HG03439 (cell line): ENCODE data around the gene NPAS2.

ENCODE experiments used
- ATAC-seq: cut with Tn5 transposase; IDR thresholded peaks from one replicate; pipeline ENCODE4 v1.9.1; 2021; ENCODE audit warnings: mild to moderate bottlenecking, moderate library complexity; ENCODE audit not compliant: unreplicated experiment

NPAS2 gene

DNA sequence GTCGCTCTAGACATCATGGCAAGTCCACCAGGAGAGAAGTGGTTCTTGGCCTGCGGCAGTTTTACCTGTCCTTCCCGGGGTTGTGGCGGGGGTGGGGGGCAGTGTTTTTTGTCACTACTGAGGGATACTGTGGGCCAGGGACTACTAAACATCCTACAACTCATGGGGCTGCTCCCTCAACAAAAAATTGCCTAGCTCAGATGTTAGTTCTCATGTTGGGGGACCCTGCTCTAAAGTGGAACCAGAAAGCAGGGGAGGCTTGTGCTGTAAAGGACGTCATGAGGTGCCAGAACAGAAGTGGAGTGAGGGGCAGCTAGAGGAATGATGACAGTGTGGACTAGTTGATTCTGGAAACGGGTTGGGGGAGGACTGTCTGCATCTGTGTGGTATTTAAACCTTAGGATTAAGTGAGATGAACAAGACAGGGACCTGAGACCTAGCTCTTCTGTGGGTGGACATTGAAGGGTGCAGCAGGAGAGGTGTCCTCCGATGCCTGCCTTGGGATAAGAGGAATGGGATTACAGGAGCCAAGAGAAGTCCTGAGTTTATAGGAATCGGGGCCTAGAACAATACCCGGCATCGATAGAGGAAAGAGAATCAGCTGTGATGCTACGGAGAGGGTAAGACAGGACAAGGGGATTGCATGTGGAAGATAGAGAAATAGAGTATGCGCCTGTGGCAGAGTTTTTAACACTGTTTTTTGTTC is 184.8 kb downstream of the NPAS2 start:
- ATAC-seq, result no peak

DNA sequence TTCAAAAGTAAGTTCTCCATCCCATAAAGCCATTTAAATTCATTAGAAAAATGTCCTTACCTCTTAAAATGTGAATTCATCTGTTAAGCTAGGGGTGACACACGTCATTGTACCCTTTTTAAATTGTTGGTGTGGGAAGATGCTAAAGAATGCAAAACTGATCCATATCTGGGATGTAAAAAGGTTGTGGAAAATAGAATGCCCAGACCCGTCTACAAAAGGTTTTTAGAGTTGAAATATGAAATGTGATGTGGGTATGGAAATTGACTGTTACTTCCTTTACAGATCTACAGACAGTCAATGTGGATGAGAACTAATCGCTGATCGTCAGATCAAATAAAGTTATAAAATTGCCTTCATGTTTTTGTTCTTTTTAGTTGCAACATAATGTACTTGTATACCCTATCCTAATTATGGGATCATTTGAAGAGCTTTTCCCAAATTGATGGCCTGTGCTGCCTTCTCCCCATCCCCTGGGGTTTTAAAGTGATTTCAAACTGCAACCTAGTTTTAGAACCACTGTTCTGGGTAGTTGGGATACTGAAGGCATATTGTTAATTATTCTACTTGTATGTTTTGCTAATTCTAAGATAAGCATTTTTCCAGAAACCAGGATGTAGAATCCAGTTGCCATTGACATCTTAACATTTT is 186.3 kb downstream of the NPAS2 start:
- no peak for ATAC-seq

DNA sequence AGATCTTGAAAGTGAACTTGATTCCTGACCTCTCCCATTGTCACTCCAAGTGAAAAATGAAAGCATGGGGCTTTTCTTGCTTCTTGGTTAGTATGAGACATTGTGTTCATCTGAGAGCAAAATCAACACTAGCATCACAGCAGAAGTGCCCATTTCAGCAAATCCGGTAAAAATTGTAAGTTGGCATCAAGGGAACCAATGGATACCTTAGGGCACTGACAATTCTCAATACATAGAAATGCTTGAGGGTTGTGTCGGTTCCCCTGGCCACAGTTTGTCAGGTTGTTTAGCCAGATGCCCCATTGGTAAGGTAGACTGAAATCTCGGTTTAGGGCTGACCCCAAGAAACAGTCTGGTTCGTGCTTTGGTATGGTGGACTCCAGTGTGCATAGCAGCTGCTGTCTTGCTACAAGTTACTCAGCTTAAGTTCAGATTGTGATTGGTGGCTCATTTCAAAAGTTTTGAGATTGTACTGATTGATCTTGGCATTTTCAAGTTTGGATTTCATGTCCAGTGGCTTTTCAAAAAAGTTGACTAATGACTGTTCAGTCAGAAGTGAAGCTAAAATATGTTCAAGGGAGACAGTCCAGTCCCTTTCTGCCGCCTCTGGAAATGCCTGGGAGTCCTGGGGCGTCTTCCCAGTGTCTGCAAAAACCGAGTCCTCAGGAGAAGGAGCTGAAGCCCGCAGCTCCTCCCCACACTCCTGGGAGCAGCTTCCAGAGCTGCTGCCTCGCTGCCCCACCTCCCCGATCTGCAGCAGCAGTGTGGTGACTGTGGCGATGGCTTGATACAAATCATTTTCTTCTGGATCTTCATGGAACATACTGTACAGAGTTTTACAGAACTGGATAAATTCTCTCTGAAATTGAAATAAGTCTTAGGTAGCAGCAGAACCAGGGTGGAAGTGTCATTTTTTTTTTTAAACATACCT is 187.7 kb downstream of the NPAS2 start:
- no peak for ATAC-seq

DNA sequence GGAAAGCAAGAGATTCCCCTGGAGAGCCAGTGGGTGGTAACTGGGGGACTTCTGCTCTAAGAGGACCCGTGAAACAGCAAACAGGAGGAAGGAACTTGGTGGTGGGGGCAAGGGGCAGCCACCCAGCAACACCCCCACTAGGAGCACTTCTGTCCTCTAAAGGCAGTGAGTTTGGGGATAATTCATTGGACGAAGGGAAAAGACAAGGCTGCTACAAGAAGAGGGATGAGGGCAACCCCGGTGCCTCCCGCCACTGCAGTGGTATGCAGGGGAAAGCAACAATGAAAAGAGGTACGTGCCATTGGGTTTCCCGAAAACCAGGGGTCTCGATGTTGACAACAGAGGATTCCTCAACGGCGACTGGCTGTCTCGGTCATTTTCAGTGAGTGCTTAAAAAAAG is 191.2 kb downstream of the NPAS2 start:
- no peak for ATAC-seq

DNA sequence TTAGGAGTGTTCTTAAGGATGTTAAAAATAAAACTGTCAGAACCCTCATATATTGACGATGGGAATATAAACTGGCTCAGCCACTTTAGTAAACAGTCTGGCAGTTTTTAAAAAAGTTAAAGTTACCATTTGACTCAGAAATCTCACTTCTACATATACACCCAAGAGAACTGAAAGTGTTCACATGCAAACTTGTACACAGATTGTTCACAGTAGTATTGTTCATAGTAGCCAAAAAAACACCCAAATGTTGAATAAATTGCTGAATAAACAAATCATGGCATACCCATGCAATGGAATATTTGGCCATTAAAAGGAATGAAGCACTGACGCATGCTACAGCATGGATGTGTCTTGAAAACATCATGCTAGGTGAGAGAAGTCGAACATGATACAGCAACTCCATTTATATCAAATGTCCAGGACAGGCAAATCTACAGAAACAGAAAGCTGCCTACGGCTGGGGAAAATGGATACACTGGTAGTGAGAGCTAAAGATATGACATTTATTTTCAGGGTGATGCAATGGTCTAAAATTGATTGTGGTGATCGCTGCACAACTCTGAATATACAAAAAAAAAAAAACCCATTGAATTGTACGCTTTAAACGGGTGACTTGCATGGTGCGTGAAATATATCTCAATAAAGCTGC is 192.2 kb downstream of the NPAS2 start:
- ATAC-seq, result peak; percentile 92

DNA sequence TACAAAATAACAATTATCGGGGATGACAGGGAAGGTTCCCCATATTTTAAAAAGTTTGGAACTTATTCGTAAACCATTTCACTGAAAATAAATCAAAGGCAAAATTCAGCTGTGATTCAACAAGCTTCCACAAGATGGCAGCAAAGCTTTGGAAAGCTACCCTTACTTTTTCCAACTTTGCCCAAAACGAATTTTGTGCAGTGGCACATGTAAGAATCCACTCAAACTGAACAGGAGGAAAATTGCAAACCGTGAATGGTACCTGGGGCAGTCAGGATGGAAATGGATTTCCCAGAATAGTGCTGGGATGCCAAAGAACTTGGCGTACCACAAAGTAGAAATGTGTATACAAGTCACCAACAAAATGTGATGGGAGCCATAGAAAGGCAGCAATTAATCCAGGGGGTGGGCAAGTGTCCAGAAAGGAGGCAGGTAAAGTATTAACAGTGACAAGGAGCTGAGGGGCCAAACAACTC is 192.8 kb downstream of the NPAS2 start:
- ATAC-seq, result peak; percentile 6

DNA sequence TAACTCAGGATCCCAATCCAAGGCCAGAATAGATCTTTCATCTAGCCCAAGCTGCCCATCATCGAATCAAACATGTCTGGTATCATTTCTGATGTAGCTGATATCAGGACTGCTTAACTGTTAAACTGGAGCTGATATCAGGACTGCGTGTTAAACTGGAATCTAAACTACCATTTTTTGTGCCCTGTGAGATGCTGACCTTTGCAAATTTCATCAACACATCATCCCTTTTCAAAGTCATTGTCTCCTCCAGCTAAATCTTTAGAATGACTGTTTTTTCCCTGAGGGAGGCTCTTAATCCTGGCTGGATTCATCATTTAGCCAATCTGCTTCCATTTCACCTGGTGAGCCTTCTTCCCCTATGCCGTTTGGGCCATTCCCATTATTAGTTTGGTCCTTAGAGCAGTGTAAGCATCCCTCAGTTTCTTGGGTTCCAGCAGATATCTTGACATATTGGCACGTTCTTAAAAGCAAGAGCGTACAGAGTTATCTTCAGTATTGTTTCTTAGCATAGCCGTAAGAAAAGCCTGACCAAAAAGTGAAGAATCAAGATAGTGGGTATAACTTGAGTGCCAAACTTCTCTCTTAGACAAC is 194.4 kb downstream of the NPAS2 start:
- ATAC-seq, result no peak

DNA sequence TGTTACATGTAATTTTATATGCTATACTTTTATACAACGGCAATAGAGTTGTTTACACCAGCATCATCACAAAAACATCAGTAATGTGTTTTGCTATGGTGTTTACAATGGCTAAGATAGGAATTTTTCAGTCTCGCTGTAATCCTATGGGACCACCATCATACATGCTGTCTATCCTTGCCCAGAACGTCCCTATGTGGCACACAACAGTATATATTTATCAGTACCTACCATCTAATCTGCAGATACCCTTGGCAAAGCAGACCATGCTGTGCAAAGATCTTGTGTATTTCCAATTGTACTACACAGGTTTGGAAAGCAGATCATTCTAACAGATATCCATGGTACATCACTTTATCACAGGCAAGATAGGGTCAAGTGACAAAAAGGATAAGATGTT is 197.4 kb downstream of the NPAS2 start:
- ATAC-seq, result no peak

DNA sequence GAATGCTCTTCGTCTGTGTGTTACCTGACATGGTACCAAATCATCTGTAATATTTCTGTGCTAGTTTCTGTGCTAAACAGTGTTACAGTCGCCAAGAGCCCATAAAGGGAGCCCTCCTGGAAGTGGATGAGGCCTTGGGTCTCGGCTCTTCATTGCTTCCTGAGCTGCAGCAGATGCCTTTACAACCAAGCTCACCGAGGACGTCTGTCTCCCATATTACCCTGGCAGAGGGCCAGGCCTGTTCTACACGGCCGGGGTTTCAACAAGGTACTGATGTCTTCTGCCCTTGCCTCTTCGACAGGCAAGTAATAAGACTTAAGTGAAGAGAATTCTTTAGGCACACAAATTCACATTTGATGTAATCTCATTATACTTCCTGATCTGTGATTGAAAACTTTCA is 199.0 kb downstream of the NPAS2 start:
- ATAC-seq, result no peak

DNA sequence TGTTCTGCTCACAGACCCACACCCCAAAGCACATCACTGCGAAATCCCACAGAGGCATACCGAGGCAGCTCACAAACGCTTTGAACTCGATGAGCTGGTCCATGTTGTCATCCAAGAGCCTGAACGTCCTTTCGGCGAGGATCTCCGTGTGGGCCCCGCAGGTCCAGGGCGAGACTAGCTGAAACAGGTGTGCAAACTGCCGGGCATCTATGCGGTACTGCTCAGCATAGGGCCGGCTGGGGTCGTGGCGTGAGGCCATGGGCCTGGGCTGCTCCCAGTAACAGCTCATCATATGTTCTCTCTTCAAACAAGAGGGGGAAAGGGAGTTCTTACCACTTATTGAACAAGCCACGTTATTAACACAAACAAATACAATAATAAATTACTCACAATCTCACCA is 202.3 kb downstream of the NPAS2 start:
- no peak for ATAC-seq

DNA sequence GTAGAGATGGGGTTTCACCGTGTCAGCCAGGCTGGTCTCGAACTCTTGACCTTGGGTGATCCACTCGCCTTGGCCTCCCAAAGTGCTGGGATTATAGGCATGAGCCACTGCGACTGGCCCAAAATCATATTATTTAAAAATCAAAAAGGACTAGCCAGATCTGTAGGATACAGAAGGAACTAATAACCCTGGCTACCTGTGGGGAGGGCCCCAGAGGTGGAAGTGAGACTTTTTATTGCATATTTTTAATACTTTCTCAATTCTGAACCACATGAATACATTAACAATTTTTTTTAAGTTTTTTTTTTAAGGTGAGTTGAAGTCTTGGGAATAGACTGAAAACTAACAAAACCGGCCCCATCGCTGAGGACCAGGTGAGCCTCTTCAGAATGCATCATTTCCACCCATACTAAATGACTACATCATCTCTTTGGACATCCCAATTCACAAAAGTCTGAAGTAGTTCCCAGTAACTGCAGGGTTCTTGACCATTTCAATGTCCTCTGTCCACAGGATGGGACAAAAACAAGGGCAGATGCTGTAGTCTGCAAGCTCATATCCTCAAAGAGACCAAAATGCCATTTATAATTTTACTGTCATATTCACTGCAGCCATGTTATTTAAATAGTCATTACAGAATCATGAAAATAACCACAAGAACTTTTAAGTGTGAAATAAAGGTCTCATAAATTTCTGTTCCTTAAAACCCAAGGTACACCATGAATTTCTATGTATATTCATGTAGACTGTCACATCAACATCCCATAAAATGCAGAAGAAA is 203.6 kb downstream of the NPAS2 start:
- no peak for ATAC-seq

DNA sequence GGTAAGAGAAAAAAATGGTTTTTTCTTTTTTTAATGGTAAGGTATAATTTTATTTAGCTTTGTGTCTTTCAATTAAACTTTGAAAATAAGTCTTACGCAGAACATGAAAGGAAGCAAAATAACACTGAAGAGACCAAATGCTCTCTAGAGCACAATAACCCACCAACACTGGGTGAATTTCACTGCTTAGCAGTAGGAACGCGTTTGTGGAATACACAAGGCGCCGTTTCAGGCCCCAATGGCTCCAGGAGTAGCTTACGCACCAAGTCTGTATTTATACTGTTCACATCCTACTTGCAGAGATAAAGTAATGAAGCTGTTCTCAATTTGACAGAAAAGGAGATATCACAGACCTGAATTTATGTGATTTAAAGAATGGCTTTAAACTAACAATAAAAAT is 205.6 kb downstream of the NPAS2 start:
- no peak for ATAC-seq

DNA sequence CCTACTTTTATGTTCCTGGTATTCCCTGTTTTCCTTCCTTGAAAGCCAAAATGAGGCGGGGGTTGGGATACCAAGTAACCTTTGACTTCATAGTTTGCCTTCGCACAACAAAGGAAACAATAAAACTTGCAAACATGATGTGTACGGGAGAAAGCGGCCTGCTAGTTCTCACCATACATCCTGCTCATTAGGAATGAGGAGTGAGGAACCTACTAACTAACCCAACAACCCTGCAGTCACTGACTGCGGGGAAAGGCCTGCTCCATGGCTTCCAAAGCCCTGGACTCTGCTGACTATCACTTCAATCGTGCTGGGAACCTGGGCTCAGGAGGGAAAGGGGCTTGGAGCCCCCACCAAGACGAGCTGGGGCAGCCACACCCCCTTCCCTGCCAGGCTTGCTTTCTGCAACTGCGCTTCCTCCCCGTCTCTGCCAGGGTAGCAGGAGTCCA is 206.3 kb downstream of the NPAS2 start:
- no peak for ATAC-seq

DNA sequence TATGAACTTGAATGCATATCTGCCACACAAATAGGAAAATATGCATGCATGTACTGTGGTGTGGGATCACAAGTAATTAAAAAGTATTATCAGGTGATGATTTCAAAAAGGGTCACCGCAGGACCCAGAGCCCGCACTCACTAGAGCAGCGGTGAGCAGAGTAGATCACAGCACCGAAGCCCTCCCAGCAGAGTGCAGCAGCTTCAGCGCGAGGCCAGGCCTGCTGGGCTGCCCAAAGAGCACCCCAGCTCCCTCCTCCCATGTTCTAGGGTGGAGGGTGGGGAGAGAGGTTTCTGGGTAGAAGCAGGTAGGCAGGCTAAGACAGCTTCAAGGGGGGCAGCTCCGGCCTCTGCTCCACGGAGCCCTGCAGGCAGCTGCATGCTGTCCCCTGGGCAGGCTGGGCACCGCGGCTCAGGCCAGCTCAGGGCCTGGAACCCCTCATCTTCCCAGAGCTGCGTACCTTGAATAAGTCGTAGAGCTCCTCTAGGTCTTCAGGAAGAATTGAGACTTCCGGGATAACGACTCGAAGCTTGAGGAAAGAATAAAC is 207.1 kb downstream of the NPAS2 start:
- ATAC-seq, result no peak

DNA sequence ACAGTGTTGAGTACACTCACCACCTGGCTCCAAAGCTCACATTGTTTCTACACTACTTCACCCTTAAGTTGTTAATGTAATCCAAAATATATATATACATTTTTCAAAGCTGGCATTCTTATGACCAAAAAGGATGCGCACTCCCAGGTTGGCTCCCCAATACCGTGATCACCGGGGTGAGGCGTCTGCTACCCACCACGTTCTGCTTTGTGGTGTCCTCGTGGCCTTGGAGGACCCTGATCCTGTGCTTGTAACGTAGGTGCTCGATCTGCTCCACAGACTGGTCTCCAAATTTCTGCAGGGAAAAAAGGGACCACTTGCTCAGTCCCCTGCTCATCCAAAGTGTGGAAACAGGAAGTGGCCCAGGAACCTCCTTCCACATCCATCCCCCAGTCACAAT is 207.9 kb downstream of the NPAS2 start:
- no peak for ATAC-seq

DNA sequence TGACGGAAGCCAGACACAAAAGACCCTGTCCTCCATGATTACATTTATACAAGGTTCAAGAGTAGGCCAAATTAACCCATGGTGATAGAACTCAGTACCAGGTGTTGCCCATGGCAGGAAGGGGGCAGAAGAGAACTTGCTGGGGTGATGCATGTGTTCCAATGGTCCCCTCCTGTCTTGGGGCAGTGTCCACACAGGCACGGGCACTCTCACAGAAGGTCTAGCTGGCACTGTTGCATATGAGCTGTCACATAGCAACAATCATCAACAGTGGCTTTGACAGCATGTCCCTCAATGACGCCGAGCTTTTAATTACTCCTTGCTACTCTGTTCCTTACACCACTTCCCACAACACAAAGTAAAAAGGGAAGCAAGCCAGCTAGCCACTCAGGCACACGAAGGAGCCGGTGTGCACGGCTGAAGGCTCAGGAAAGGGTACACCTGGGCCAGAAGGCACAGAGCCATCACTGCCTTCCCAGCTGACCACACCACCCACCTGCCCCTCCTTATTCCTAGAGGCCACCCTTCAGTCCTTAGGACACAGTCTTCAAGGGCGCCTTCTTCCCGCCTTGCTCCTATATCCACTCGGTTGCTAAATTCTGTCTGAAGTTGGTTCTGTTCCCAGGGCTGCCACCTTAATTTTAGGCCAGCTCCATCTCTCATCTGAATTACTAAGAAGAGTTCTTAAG is 211.1 kb downstream of the NPAS2 start:
- ATAC-seq, result no peak

DNA sequence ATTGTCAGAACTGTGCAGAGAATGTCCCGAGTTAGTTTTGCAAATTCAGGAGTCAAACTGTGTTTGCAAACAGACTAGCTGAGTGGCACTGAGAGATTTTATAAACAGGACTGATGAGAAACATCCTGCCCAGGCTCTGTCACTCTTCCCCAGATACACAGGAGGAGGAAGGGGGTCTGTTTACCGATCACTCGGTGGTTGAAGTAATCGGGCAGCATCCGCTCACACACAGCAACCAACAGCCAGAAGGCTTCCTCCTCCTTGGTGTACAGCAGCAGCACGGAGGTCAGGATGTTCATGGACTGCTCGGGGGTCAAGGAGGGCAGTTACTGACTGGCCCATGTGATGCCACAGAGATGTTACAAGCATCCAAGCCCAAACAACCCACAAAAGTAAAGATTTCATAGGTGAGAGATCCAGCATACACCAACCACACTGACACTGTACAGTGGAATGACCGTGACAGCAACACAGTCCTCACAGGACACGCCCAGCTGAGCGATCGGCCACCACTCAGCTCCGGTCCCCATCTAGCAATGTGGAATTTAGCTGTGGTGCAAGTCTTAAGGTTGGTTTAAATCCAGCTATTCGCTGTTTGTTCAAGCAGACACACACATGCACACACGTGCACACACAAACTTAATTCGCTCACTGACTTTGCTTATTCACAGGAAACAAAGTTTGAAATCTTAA is 212.3 kb downstream of the NPAS2 start:
- ATAC-seq, result no peak

DNA sequence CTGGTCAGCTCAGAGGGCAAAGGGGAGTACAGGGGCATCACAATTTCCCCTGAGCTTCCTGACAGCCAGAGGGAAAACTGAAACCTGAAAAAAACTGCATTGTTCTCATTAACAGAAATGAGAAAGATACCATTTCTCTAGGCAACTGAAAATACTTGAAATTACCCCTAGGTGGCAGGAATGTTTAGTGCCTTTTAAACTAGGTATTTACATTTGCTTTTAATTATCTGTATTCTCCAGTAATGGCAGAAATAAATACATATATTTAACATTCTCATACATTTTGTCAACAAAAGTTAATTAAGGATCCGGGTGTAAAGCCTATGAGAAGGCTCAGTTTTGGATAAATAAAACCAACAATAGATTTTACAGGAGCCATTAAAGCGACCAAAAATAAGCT is 216.6 kb downstream of the NPAS2 start:
- no peak for ATAC-seq
